ENCODE results near the gene TCIRG1.

DNA sequence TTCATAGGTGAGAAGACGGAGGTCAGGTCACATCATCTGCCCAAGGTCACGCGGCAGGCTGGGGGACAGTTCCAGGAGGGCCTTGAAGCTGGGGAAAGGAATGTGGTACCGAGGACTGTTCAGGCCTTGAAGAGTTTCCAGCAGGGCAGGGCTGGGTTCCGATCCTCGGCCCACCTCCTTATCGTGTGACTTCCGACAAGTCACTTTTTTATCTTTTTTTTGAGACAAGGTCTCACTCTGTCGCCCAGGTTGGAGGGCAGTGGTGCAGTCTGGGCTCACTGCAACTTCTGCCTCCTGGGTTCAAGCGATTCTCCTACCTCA is 7.7 kb upstream of the TCIRG1 start:
- no peak for TF ChIP-seq CTCF (conservative IDR thresholded peaks at IDR 0.05; ENCODE audit: low read length)
- no peak for TF ChIP-seq EZH2phosphoT487 (IDR thresholded peaks at IDR 0.05; ENCODE audit: borderline replicate concordance, low read depth, low read length)

All from OCI-LY7 (cell line).